ENCODE data around the gene COL4A1.

DNA sequence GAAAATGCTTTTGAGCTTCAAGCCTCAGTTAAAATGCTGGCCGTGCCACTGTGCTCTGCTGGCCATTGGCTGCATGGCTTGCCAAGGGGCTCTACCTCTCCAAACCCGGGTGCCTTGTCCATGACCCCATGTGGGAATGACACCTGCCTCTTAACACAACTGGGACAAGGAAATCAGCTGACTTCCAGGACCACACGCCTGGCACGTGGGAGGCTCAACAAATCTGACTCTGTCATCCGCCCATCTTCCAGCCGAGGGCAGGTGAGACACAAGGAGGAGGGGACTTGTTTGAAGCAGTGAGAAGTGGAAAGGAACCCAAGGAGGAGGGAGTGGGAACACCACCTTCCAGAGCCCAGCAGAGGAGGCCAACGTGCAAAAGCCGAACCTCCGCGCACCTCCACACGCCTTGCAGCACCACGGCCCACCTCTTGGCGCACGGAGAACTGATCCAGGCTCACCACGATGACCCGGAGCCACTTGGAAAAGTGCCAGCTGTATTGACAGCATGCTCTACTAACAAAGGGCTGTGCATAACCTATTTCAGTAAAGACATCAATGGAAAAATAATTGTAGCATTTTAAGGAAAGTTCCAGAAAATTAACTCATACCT is 38.3 kb downstream of the COL4A1 start:
- no peak for TF ChIP-seq TAF1 (IDR thresholded peaks at IDR 0.05; ENCODE audit: borderline replicate concordance, insufficient read depth, low read length)
- TF ChIP-seq, protein P1, sequence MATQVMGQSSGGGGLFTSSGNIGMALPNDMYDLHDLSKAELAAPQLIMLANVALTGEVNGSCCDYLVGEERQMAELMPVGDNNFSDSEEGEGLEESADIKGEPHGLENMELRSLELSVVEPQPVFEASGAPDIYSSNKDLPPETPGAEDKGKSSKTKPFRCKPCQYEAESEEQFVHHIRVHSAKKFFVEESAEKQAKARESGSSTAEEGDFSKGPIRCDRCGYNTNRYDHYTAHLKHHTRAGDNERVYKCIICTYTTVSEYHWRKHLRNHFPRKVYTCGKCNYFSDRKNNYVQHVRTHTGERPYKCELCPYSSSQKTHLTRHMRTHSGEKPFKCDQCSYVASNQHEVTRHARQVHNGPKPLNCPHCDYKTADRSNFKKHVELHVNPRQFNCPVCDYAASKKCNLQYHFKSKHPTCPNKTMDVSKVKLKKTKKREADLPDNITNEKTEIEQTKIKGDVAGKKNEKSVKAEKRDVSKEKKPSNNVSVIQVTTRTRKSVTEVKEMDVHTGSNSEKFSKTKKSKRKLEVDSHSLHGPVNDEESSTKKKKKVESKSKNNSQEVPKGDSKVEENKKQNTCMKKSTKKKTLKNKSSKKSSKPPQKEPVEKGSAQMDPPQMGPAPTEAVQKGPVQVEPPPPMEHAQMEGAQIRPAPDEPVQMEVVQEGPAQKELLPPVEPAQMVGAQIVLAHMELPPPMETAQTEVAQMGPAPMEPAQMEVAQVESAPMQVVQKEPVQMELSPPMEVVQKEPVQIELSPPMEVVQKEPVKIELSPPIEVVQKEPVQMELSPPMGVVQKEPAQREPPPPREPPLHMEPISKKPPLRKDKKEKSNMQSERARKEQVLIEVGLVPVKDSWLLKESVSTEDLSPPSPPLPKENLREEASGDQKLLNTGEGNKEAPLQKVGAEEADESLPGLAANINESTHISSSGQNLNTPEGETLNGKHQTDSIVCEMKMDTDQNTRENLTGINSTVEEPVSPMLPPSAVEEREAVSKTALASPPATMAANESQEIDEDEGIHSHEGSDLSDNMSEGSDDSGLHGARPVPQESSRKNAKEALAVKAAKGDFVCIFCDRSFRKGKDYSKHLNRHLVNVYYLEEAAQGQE (IDR thresholded peaks at IDR 0.05; ENCODE audit: insufficient read depth in 1 of 2, low read depth in 2 of 2, low read length in 2 of 2) = no peak
- no peak for TF ChIP-seq POLR2AphosphoS5 (IDR thresholded peaks at IDR 0.05; ENCODE audit: low read depth, low read length)
